ENCODE results near the gene MYCBP2. TPM values are rescaled to one million over a fixed set of nuclear protein-coding genes. Genes with fewer than 3 reads are reported as not detected.

The MYCBP2 gene
- total and polyA plus RNA-seq, 10 donors: 55.2 to 251 (median 200) TPM

DNA sequence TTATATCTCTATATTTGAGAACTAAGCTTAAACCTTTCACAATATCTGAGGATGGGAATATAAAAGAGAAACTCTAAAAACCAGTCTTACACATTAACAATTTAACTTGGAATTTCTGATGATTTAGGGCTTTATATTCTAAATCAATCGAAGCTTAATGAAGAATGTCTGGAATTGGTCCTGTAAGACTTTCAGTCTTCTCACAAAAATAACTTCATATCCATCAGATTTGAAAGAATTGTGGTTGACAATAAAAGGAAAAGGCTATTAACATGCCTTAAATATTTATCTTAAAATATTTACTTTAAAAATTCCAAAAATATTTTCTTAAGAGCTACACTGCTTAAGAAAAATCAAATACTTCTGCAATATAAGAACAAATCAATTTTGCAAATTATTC is 27.3 kb downstream of the MYCBP2 start:
- H3K27me3 ChIP-seq (replicated peaks in 1 of 7): no peaks in the 10 kb centered on the region
- 66 to 85% (median 76%) methylated on average over 1 of the region's 1 CpG for WGBS, 5 donors
- no peak for DNase-seq
- H3K36me3 ChIP-seq: peaks cover 0 to 19% (median 14%) of the 10 kb centered on the region in 6 donors
- TF ChIP-seq, protein P1, sequence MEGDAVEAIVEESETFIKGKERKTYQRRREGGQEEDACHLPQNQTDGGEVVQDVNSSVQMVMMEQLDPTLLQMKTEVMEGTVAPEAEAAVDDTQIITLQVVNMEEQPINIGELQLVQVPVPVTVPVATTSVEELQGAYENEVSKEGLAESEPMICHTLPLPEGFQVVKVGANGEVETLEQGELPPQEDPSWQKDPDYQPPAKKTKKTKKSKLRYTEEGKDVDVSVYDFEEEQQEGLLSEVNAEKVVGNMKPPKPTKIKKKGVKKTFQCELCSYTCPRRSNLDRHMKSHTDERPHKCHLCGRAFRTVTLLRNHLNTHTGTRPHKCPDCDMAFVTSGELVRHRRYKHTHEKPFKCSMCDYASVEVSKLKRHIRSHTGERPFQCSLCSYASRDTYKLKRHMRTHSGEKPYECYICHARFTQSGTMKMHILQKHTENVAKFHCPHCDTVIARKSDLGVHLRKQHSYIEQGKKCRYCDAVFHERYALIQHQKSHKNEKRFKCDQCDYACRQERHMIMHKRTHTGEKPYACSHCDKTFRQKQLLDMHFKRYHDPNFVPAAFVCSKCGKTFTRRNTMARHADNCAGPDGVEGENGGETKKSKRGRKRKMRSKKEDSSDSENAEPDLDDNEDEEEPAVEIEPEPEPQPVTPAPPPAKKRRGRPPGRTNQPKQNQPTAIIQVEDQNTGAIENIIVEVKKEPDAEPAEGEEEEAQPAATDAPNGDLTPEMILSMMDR (IDR thresholded peaks at IDR 0.05 in 8 of 11, conservative IDR thresholded peaks at IDR 0.05 in 3 of 11): no peak
- TF ChIP-seq POLR2AphosphoS5 (IDR thresholded peaks at IDR 0.05): no peak
- TF ChIP-seq POLR2A (IDR thresholded peaks at IDR 0.05): no peak
- peaks cover 25 to 94% (median 70%) of the 10 kb centered on the region in 6 donors for H3K4me1 ChIP-seq
- no peak overlapping the region for H3K4me3 ChIP-seq
- H3K27ac ChIP-seq: peak overlapping the region in 6 of 8 donors; percentile 11 to 71 (median 60)
- no peaks in the 10 kb centered on the region for H3K9me3 ChIP-seq
- intact Hi-C loops (cut with DNase I; ENCODE audit: low total_unique reads): loop anchor here (10.0 kb wide), 1 partner anchor 175 kb away; no protein-coding TSS in a partner anchor

DNA sequence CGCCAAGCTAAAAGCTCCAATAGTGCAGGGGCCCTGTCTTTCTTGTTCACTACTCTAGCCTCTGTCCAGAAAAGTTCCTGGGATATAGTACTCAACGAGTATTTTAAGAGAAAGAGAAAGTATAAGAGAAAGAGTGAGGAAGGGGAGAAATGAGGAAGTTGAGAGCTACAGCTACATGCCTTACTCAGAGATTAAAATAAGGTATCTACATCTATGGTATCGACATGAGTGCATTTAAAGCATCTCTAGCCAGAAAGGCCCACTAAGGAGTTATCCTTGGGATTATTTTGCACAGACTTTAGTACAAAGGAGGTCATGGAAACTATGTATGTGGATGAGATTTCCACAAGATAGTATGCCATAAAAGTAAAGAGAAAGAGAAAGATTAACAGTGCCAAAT is 28.5 kb downstream of the MYCBP2 start:
- WGBS, 5 donors: 43 to 55% (median 46%) methylated on average over 3 of the region's 3 CpGs
- Histone ChIP-seq H3K27ac (peak overlapping the region in 6 of 8 donors; percentile 13 to 59 (median 32)), H3K27me3 (replicated peaks in 1 of 7) (no peaks in the 10 kb centered on the region), H3K36me3 (peaks cover 0 to 29% (median 16%) of the 10 kb centered on the region in 6 donors), H3K9me3 (no peaks in the 10 kb centered on the region), H3K4me1 (peaks cover 25 to 89% (median 63%) of the 10 kb centered on the region in 6 donors), H3K4me3 (peak overlapping the region in 1 of 8 donors; percentile 38)
- DNase-seq: no peak
- intact Hi-C loops (cut with DNase I; ENCODE audit: low total_unique reads): loop anchor here (10.0 kb wide), 1 partner anchor 176 kb away; no protein-coding TSS in a partner anchor
- TF ChIP-seq, protein P1 (IDR thresholded peaks at IDR 0.05 in 8 of 11, conservative IDR thresholded peaks at IDR 0.05 in 3 of 11): no peak
- TF ChIP-seq POLR2A (IDR thresholded peaks at IDR 0.05) (no peak), POLR2AphosphoS5 (IDR thresholded peaks at IDR 0.05) (no peak)

DNA sequence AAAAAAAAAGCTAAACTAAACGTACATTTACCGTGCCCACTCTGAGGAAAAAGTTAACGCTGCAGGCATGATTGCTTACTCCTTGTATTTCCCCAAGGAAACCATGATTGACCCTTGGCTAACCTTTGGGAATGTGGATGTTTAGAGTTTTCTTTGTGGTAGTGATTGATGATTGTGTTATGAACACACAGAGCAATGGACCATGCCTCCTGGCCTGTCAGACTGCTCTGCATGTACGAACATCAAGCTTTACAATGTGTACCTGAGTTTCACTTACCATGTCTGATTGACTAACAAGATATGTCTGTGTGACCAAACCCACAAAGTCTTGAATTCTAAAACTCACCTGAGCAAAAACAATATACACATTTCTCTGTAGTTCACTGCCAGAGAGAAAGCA is 35.1 kb downstream of the MYCBP2 start:
- peaks cover 0 to 49% (median 8%) of the 10 kb centered on the region in 6 donors for H3K4me1 ChIP-seq
- H3K36me3 ChIP-seq: peaks cover 0 to 86% (median 51%) of the 10 kb centered on the region in 6 donors
- WGBS, 5 donors: 75 to 89% (median 87%) methylated on average over 4 of the region's 4 CpGs
- TF ChIP-seq POLR2AphosphoS5 (IDR thresholded peaks at IDR 0.05) (peak in 1 of 3 donors; percentile 5), POLR2A (IDR thresholded peaks at IDR 0.05) (no peak)
- TF ChIP-seq, protein P1 (IDR thresholded peaks at IDR 0.05 in 8 of 11, conservative IDR thresholded peaks at IDR 0.05 in 3 of 11): no peak
- H3K27ac ChIP-seq: no peak overlapping the region
- no peak for DNase-seq
- H3K9me3 ChIP-seq: no peaks in the 10 kb centered on the region
- no peaks in the 10 kb centered on the region for H3K27me3 ChIP-seq (replicated peaks in 1 of 7)
- H3K4me3 ChIP-seq: no peak overlapping the region
- intact Hi-C loops (cut with DNase I; ENCODE audit: low total_unique reads): loop anchor here (10.0 kb wide), 1 partner anchor 183 kb away; no protein-coding TSS in a partner anchor

DNA sequence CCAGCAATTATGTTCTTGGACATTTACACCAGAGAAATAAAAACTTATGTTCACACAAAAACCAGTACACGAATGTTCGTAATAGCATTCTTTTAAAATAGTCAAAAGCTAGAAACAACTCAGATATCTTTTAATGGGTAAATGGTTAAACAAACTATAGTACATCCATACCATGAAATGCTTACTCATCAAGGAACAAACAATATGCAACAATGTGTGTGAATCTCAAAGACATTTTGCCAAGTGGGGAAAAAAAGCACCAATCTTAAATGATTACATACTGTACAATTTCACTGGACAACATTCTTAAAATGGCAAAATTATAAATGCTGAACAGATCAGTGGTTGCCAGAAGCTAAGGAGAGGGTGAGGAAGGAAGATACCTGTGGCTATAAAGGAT is 36.6 kb downstream of the MYCBP2 start:
- Histone ChIP-seq H3K27me3 (replicated peaks in 1 of 7) (no peaks in the 10 kb centered on the region), H3K36me3 (peaks cover 0 to 88% (median 45%) of the 10 kb centered on the region in 6 donors), H3K27ac (no peak overlapping the region), H3K4me1 (peaks cover 0 to 35% (median 0%) of the 10 kb centered on the region in 6 donors), H3K4me3 (no peak overlapping the region), H3K9me3 (no peaks in the 10 kb centered on the region)
- intact Hi-C loops (cut with DNase I; ENCODE audit: low total_unique reads): loop anchor here (10.0 kb wide), 1 partner anchor 184 kb away; no protein-coding TSS in a partner anchor
- no peak for DNase-seq
- TF ChIP-seq POLR2AphosphoS5 (IDR thresholded peaks at IDR 0.05) (no peak), POLR2A (IDR thresholded peaks at IDR 0.05) (no peak)
- TF ChIP-seq, protein P1 (IDR thresholded peaks at IDR 0.05 in 8 of 11, conservative IDR thresholded peaks at IDR 0.05 in 3 of 11): no peak
- WGBS, 5 donors: 91 to 96% (median 94%) methylated on average over 2 of the region's 2 CpGs
